GM23338 (cell line): ENCODE results near the gene CASTOR1. TPM values are rescaled to one million over a fixed set of nuclear protein-coding genes. Genes with fewer than 3 reads are reported as not detected.

Source experiments
- ATAC-seq: fragments of 200-7000 bp; cut with Tn5 transposase; 3 replicates; pipeline ENCODE4 v1.9.1; 2020
- DNase-seq: peaks from one replicate; pipeline ENCODE4 v3.0.0-alpha.2; 2015; ENCODE audit warnings: low spot score
- H2AFZ ChIP-seq: fragments of 200-600 bp; sonication (generic); 2 replicates; pipeline ENCODE4 v1.8.0; 2016; ENCODE audit warnings: antibody characterized with exemption, mild to moderate bottlenecking, moderate library complexity
- H3F3A ChIP-seq: fragments of 200-600 bp; sonication (generic); replicated peaks from 2 replicates; pipeline ENCODE4 v1.8.0; 2017; ENCODE audit warnings: antibody characterized with exemption, mixed run types, low read depth
- H3K27ac ChIP-seq: fragments of 200-600 bp; sonication (generic); 2 replicates; pipeline ENCODE4 v1.6.1; 2016; ENCODE audit warnings: low read depth
- H3K27me3 ChIP-seq: fragments of 200-600 bp; sonication (generic); 2 replicates; pipeline ENCODE4 v1.8.0; 2016; ENCODE audit warnings: mild to moderate bottlenecking, mixed run types, moderate library complexity; ENCODE audit not compliant: insufficient read depth
- H3K36me3 ChIP-seq: fragments of 200-600 bp; sonication (generic); 2 replicates; pipeline ENCODE4 v1.8.0; 2016; ENCODE audit warnings: mild to moderate bottlenecking; ENCODE audit not compliant: insufficient read depth
- H3K4me1 ChIP-seq: fragments of 200-600 bp; sonication (generic); 2 replicates; pipeline ENCODE4 v1.8.0; 2016; ENCODE audit warnings: mild to moderate bottlenecking, moderate library complexity; ENCODE audit not compliant: insufficient read depth
- H3K4me2 ChIP-seq: fragments of 200-600 bp; sonication (generic); 2 replicates; pipeline ENCODE4 v1.7.1; 2017; ENCODE audit warnings: mixed run types
- H3K4me3 ChIP-seq: fragments of 200-600 bp; sonication (generic); 2 replicates; pipeline ENCODE4 v1.6.1; 2016; ENCODE audit warnings: mixed run types
- H3K79me2 ChIP-seq: fragments of 200-600 bp; sonication (generic); replicated peaks from 2 replicates; pipeline ENCODE4 v1.8.0; 2017; ENCODE audit warnings: mild to moderate bottlenecking; ENCODE audit not compliant: insufficient read depth
- H3K9me2 ChIP-seq: fragments of 200-600 bp; sonication (generic); 2 replicates; pipeline ENCODE4 v1.8.0; 2017; ENCODE audit not compliant: insufficient read depth
- H4K20me1 ChIP-seq: fragments of 200-600 bp; sonication (generic); replicated peaks from 2 replicates; pipeline ENCODE4 v1.8.0; 2017; ENCODE audit warnings: mild to moderate bottlenecking; ENCODE audit not compliant: insufficient read depth
- H3K27ac Mint-ChIP-seq: 2 replicates; pipeline ENCODE4 v1.8.0; 2020; ENCODE audit warnings: inconsistent platforms, mild to moderate bottlenecking, moderate library complexity, mixed read lengths
- H3K27me3 Mint-ChIP-seq: 3 replicates; pipeline ENCODE4 v1.8.0; 2022; ENCODE audit warnings: low read depth, mild to moderate bottlenecking, moderate library complexity, mixed read lengths, inconsistent platforms; ENCODE audit not compliant: insufficient read depth, poor library complexity
- H3K36me3 Mint-ChIP-seq: 3 replicates; pipeline ENCODE4 v1.8.0; 2021; ENCODE audit warnings: low read depth, mild to moderate bottlenecking, inconsistent platforms, moderate library complexity, mixed read lengths
- H3K4me1 Mint-ChIP-seq: 3 replicates; pipeline ENCODE4 v1.8.0; 2020; ENCODE audit warnings: mild to moderate bottlenecking, inconsistent platforms, mixed read lengths
- H3K4me3 Mint-ChIP-seq: 3 replicates; pipeline ENCODE4 v1.8.0; 2021; ENCODE audit warnings: moderate library complexity, mild to moderate bottlenecking, inconsistent platforms, mixed read lengths
- H3K9me3 Mint-ChIP-seq: 3 replicates; pipeline ENCODE4 v1.8.0; 2020; ENCODE audit warnings: moderate library complexity, mild to moderate bottlenecking, inconsistent platforms, mixed read lengths
- CREB1 ChIP-seq: fragments of 250-450 bp; sonication (Bioruptor Pico); IDR thresholded peaks from 2 replicates; pipeline ENCODE4 v1.5.0; 2020; ENCODE audit warnings: low read depth, mild to moderate bottlenecking, moderate library complexity
- ETS1 ChIP-seq: IDR thresholded peaks from 2 replicates; pipeline ENCODE4 v1.6.1; 2016; ENCODE audit warnings: antibody characterized with exemption
- EZH2 ChIP-seq: fragments of 200-600 bp; sonication (generic); IDR thresholded peaks from one replicate; pipeline ENCODE4 v1.8.0; 2017; ENCODE audit warnings: antibody characterized with exemption, mild to moderate bottlenecking, low read depth; ENCODE audit not compliant: unreplicated experiment
- EZH2phosphoT487 ChIP-seq: fragments of 200-600 bp; sonication (generic); IDR thresholded peaks from one replicate; pipeline ENCODE4 v1.8.1; 2018; ENCODE audit warnings: antibody characterized with exemption; ENCODE audit not compliant: unreplicated experiment
- JUNB ChIP-seq: IDR thresholded peaks from one replicate; pipeline ENCODE4 v1.6.1; 2016; ENCODE audit warnings: antibody characterized with exemption; ENCODE audit not compliant: unreplicated experiment
- NANOG ChIP-seq: IDR thresholded peaks from 2 replicates; pipeline ENCODE4 v1.6.1; 2016; ENCODE audit warnings: antibody characterized with exemption, borderline replicate concordance
- POLR2AphosphoS5 ChIP-seq: IDR thresholded peaks from 2 replicates; pipeline ENCODE4 v1.6.1; 2016; ENCODE audit warnings: antibody characterized with exemption, low read depth
- STAT1 ChIP-seq: IDR thresholded peaks from one replicate; pipeline ENCODE4 v1.6.1; 2016; ENCODE audit warnings: antibody characterized with exemption; ENCODE audit not compliant: unreplicated experiment
- ZNF114 ChIP-seq: fragments of 250-450 bp; sonication (Bioruptor Pico); IDR thresholded peaks from 2 replicates; pipeline ENCODE4 v1.5.0; 2020; ENCODE audit warnings: mild to moderate bottlenecking, moderate library complexity
- ZNF331 ChIP-seq: fragments of 250-450 bp; sonication (Bioruptor Pico); IDR thresholded peaks from 2 replicates; pipeline ENCODE4 v1.5.0; 2020; ENCODE audit warnings: low read depth, mild to moderate bottlenecking, moderate library complexity
- ZNF462 ChIP-seq: fragments of 250-450 bp; sonication (Bioruptor Pico); IDR thresholded peaks from 2 replicates; pipeline ENCODE4 v1.5.0; 2020; ENCODE audit warnings: mild to moderate bottlenecking, moderate library complexity
- polyA plus RNA-seq: library from polyadenylated mRNA; unstranded; fragments of >200 nt; fragmentation: Nextera tagmentation; extraction: Ambion mirVana; gene quantifications from 2 replicates; pipeline ENCODE4 v1.2.1, GENCODE V29; 2016
- total RNA-seq: library from RNA; depleted of rRNA; stranded (reverse); fragments of >200 nt; shearing (Covaris generic); gene quantifications from 2 replicates; pipeline ENCODE4 v1.2.3, GENCODE V29; 2014
- TF ChIP-seq, protein P1 (sequence below), 2 experiments: fragments of 200-600 bp in 1 of 2; sonication (generic) in 1 of 2; conservative IDR thresholded peaks; 2 replicates each; pipeline versions ENCODE4 v1.5.1 to v1.6.1; 2016 to 2017; ENCODE audit warnings: antibody characterized with exemption in 2 of 2, low read depth in 2 of 2, mild to moderate bottlenecking in 2 of 2, moderate library complexity in 1 of 2
- TF ChIP-seq, protein P2 (sequence below): IDR thresholded peaks from one replicate; pipeline ENCODE4 v1.6.1; 2018; ENCODE audit warnings: antibody characterized with exemption; ENCODE audit not compliant: unreplicated experiment

Gene CASTOR1
- total and polyA plus RNA-seq, 2 experiments from 2014 or later, result 11.3 to 23.2 TPM

GRCh38 chr22:30307041-30307574 lies 17.8 kb upstream of the CASTOR1 start (continued):
- TF ChIP-seq EZH2, result no peak
- TF ChIP-seq POLR2AphosphoS5, result no peak
- TF ChIP-seq ZNF331 (CRISPR knock-in tag), result no peak

- no peak for TF ChIP-seq CREB1 (CRISPR knock-in tag)
- no peak for TF ChIP-seq EZH2
- no peak for TF ChIP-seq ZNF331 (CRISPR knock-in tag)
- TF ChIP-seq EZH2phosphoT487, result no peak
- TF ChIP-seq ETS1, result no peak
- no peak for TF ChIP-seq POLR2AphosphoS5
- TF ChIP-seq, protein P1, sequence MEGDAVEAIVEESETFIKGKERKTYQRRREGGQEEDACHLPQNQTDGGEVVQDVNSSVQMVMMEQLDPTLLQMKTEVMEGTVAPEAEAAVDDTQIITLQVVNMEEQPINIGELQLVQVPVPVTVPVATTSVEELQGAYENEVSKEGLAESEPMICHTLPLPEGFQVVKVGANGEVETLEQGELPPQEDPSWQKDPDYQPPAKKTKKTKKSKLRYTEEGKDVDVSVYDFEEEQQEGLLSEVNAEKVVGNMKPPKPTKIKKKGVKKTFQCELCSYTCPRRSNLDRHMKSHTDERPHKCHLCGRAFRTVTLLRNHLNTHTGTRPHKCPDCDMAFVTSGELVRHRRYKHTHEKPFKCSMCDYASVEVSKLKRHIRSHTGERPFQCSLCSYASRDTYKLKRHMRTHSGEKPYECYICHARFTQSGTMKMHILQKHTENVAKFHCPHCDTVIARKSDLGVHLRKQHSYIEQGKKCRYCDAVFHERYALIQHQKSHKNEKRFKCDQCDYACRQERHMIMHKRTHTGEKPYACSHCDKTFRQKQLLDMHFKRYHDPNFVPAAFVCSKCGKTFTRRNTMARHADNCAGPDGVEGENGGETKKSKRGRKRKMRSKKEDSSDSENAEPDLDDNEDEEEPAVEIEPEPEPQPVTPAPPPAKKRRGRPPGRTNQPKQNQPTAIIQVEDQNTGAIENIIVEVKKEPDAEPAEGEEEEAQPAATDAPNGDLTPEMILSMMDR (conservative IDR thresholded peaks at IDR 0.05; ENCODE audit: low read depth in 2 of 2), result no peak
- no peak for TF ChIP-seq ZNF462 (CRISPR knock-in tag)
- TF ChIP-seq JUNB, result no peak
- no peak for TF ChIP-seq NANOG
- no peak for TF ChIP-seq ZNF114 (CRISPR knock-in tag)
- TF ChIP-seq, protein P2, sequence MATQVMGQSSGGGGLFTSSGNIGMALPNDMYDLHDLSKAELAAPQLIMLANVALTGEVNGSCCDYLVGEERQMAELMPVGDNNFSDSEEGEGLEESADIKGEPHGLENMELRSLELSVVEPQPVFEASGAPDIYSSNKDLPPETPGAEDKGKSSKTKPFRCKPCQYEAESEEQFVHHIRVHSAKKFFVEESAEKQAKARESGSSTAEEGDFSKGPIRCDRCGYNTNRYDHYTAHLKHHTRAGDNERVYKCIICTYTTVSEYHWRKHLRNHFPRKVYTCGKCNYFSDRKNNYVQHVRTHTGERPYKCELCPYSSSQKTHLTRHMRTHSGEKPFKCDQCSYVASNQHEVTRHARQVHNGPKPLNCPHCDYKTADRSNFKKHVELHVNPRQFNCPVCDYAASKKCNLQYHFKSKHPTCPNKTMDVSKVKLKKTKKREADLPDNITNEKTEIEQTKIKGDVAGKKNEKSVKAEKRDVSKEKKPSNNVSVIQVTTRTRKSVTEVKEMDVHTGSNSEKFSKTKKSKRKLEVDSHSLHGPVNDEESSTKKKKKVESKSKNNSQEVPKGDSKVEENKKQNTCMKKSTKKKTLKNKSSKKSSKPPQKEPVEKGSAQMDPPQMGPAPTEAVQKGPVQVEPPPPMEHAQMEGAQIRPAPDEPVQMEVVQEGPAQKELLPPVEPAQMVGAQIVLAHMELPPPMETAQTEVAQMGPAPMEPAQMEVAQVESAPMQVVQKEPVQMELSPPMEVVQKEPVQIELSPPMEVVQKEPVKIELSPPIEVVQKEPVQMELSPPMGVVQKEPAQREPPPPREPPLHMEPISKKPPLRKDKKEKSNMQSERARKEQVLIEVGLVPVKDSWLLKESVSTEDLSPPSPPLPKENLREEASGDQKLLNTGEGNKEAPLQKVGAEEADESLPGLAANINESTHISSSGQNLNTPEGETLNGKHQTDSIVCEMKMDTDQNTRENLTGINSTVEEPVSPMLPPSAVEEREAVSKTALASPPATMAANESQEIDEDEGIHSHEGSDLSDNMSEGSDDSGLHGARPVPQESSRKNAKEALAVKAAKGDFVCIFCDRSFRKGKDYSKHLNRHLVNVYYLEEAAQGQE, result no peak
- TF ChIP-seq STAT1, result no peak
- Histone ChIP-seq H3K9me2 (no peaks in the 10 kb centered on the region), H3K79me2 (no peaks in the 10 kb centered on the region), H3F3A (no peaks in the 10 kb centered on the region), H3K4me3 (no peak overlapping the region), H3K27ac (no peak overlapping the region), H3K4me2 (no peak overlapping the region), H4K20me1 (peaks cover 3% of the 10 kb centered on the region), H2AFZ (no peak overlapping the region), H3K27me3 (no peaks in the 10 kb centered on the region), H3K4me1 (peaks cover 4% of the 10 kb centered on the region; the same call in 1 of the 2 replicates), H3K36me3 (no peaks in the 10 kb centered on the region)
- Mint-ChIP-seq H3K4me3 (no peak overlapping the region), H3K27ac (no peak overlapping the region), H3K27me3 (peaks cover 4% of the 10 kb centered on the region), H3K4me1 (peaks cover 11% of the 10 kb centered on the region), H3K9me3 (no peaks in the 10 kb centered on the region), H3K36me3 (no peaks in the 10 kb centered on the region)
- ATAC-seq (no peak), DNase-seq (no peak)
Observed at GRCh38 chr22:30306627-30307011, 17.3 kb upstream of the CASTOR1 start.
